BLaER1 (cell line): ENCODE data around the gene NT5C3B.
"Not testable (repeated sequence)": the region's sequence is repeated elsewhere in the genome, so short reads cannot be mapped to it uniquely, and the experiment has no call there.

Experiments used
- H3K27ac ChIP-seq: shearing (Covaris generic); formaldehyde crosslinking; 2 replicates; pipeline ENCODE4 v1.8.1; 2022
- H3K27me3 ChIP-seq: shearing (Covaris generic); formaldehyde crosslinking; 2 replicates; pipeline ENCODE4 v1.8.1; 2022
- H3K36me3 ChIP-seq: shearing (Covaris generic); formaldehyde crosslinking; 2 replicates; pipeline ENCODE4 v1.8.1; 2022
- H3K4me1 ChIP-seq: shearing (Covaris generic); formaldehyde crosslinking; 2 replicates; pipeline ENCODE4 v1.8.1; 2022
- H3K4me2 ChIP-seq: shearing (Covaris generic); formaldehyde crosslinking; 2 replicates; pipeline ENCODE4 v1.8.1; 2022
- H3K4me3 ChIP-seq: shearing (Covaris generic); formaldehyde crosslinking; 2 replicates; pipeline ENCODE4 v1.8.1; 2022
- H3K9ac ChIP-seq: shearing (Covaris generic); formaldehyde crosslinking; 2 replicates; pipeline ENCODE4 v1.8.1; 2022
- H3K9me3 ChIP-seq: shearing (Covaris generic); formaldehyde crosslinking; 2 replicates; pipeline ENCODE4 v1.8.1; 2022
- H4K20me1 ChIP-seq: shearing (Covaris generic); formaldehyde crosslinking; 2 replicates; pipeline ENCODE4 v1.8.1; 2022
- Cebpa-rat ChIP-seq: shearing (Covaris generic); IDR thresholded peaks from 2 replicates; pipeline ENCODE4 v1.8.1; 2022

Gene NT5C3B

GRCh38 chr17:41868568-41868967 is 32.5 kb upstream of the NT5C3B start:
- no peak overlapping the region for H3K4me2 ChIP-seq
- no peak overlapping the region for H3K27ac ChIP-seq
- no peaks in the 10 kb centered on the region for H3K27me3 ChIP-seq
- H3K9ac ChIP-seq: no peak overlapping the region
- H3K9me3 ChIP-seq: no peaks in the 10 kb centered on the region
- H4K20me1 ChIP-seq: peaks cover 19% of the 10 kb centered on the region
- peaks cover 70% of the 10 kb centered on the region for H3K36me3 ChIP-seq
- no peak overlapping the region for H3K4me3 ChIP-seq
- TF ChIP-seq Cebpa-rat: no peak
- peaks cover 7% of the 10 kb centered on the region for H3K4me1 ChIP-seq

- H3K9ac ChIP-seq: peak overlapping the region; percentile 94; the same call in 1 of the 2 replicates
These were observed 29.5 kb upstream of the NT5C3B start for GRCh38 chr17:41865596-41865893.

GRCh38 chr17:41864836-41865595 is 29.0 kb upstream of the NT5C3B start, which contains the start of gene KLHL11:
KLHL11 (minus strand) TSS chr17:41865423; CDS start chr17:41865370, 53 bp downstream.
- peaks cover 46% of the 10 kb centered on the region for H4K20me1 ChIP-seq
- peaks cover 34% of the 10 kb centered on the region for H3K36me3 ChIP-seq
- peaks cover 40% of the 10 kb centered on the region for H3K4me1 ChIP-seq
- no peaks in the 10 kb centered on the region for H3K27me3 ChIP-seq
- H3K9me3 ChIP-seq: no peaks in the 10 kb centered on the region
- H3K4me2 ChIP-seq: peak within 1 kb of the TSS; percentile 97
- peak within 1 kb of the TSS; percentile 94 for H3K9ac ChIP-seq
- peak within 1 kb of the TSS; percentile 85 for H3K4me3 ChIP-seq
- peak within 1 kb of the TSS; percentile 90 for H3K27ac ChIP-seq
- TF ChIP-seq Cebpa-rat: no peak

More at GRCh38 chr17:41865596-41865893, 29.5 kb upstream of the NT5C3B start:
- no peak for TF ChIP-seq Cebpa-rat
- Histone ChIP-seq H3K4me3 (peak overlapping the region; percentile 85), H3K4me1 (peaks cover 38% of the 10 kb centered on the region), H3K27me3 (no peaks in the 10 kb centered on the region), H3K9me3 (no peaks in the 10 kb centered on the region), H3K36me3 (peaks cover 39% of the 10 kb centered on the region), H4K20me1 (peaks cover 45% of the 10 kb centered on the region), H3K27ac (no peak overlapping the region), H3K4me2 (peak overlapping the region; percentile 76)

GRCh38 chr17:41864498-41864835 is 28.4 kb upstream of the NT5C3B start:
- peaks cover 29% of the 10 kb centered on the region for H3K36me3 ChIP-seq
- peak overlapping the region; percentile 90 for H3K27ac ChIP-seq
- H4K20me1 ChIP-seq: peaks cover 51% of the 10 kb centered on the region
- H3K27me3 ChIP-seq: no peaks in the 10 kb centered on the region
- peak overlapping the region; percentile 97 for H3K4me2 ChIP-seq
- no peak for TF ChIP-seq Cebpa-rat
- peaks cover 40% of the 10 kb centered on the region for H3K4me1 ChIP-seq
- H3K9ac ChIP-seq: peak overlapping the region; percentile 94
- peak overlapping the region; percentile 85 for H3K4me3 ChIP-seq
- H3K9me3 ChIP-seq: no peaks in the 10 kb centered on the region

DNA sequence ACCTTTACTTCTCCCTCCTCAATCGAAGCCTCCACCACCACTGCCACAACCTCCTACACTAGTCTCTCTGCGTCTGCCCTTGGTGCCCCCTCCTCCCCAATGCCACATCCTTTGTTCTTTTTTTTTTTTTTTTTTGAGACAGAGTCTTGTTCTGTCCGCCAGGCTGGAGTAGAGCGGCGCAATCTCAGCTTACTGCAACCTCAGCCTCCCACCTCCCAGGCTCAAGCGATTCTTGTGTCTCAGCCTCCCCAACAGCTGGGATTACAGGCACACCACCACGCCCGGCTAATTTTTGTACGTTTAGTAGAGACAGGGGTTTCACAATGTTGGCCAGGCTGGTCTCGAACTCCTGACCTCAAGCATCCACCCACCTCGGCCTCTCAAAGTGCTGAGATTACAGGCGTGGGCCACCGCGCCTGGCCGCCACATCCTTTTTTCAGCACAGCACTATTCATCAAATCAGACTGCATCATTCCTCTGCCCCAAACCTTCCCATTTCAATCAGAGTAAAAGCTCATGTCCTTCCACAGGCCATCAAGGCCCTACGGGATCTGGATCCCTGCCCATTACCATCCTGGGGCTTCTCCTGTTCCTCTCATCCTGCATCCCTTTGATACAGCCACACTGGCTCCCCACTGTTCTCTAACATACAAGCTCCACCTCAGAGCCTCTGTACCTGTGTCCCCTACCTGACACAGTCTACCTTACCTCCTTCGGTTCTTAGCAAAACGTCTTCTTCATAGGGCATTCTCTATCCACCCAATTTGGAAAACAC is 27.2 kb upstream of the NT5C3B start:
- Histone ChIP-seq H3K4me3 (peak overlapping the region; percentile 85), H4K20me1 (peaks cover 64% of the 10 kb centered on the region), H3K36me3 (peaks cover 17% of the 10 kb centered on the region), H3K4me1 (peaks cover 40% of the 10 kb centered on the region), H3K27ac (no peak overlapping the region), H3K27me3 (no peaks in the 10 kb centered on the region), H3K9me3 (no peaks in the 10 kb centered on the region), H3K4me2 (peak overlapping the region; percentile 97), H3K9ac (peak overlapping the region; percentile 94)
- TF ChIP-seq Cebpa-rat: no peak

DNA sequence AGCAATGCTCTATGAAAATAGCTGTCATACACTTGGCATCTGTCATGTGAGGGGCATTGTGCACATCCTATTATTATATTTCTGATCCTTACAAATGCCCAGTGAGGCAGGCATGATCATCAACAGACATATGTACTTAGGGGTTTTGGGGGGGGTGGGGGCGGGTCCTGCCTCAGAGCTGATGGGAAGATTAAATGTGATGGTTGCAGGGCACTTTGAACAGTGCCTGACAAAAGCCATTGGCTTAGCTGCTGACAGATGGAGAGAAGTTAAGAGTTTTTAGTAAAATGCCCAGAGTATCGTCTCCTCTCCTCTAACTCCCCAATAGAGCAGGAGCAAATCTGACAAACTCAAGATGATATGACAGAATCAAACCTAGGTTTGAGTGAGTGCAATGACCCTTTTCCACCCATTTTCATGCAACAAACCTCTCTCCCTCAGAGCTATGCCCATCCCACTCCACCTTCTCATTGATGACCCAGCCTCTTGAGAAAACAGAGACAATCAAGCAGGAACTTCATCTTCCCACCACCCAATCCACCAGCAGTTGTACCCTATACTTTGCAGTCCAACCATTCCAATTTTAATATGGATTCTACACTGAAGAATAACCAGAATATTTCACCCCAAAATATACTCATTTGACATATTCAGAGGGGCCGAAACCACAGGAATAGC is 24.4 kb upstream of the NT5C3B start:
- no peak overlapping the region for H3K27ac ChIP-seq
- peaks cover 15% of the 10 kb centered on the region for H3K36me3 ChIP-seq
- no peak for TF ChIP-seq Cebpa-rat
- H3K9me3 ChIP-seq: no peaks in the 10 kb centered on the region
- no peak overlapping the region for H3K4me3 ChIP-seq
- H3K9ac ChIP-seq: no peak overlapping the region
- H3K4me1 ChIP-seq: peaks cover 40% of the 10 kb centered on the region
- H3K27me3 ChIP-seq: no peaks in the 10 kb centered on the region
- no peak overlapping the region for H3K4me2 ChIP-seq
- H4K20me1 ChIP-seq: peaks cover 92% of the 10 kb centered on the region

- not testable (repeated sequence) for H3K9me3 ChIP-seq, H3K9ac ChIP-seq, H3K27me3 ChIP-seq, H3K27ac ChIP-seq, H3K4me3 ChIP-seq
- peaks cover 50% of the 10 kb centered on the region for H3K36me3 ChIP-seq
- peaks cover 94% of the 10 kb centered on the region for H4K20me1 ChIP-seq
- H3K4me1 ChIP-seq: peaks cover 38% of the 10 kb centered on the region
- H3K4me2 ChIP-seq: peak overlapping the region; percentile 49
These were observed 15.3 kb upstream of the NT5C3B start for GRCh38 chr17:41851382-41851781.

DNA sequence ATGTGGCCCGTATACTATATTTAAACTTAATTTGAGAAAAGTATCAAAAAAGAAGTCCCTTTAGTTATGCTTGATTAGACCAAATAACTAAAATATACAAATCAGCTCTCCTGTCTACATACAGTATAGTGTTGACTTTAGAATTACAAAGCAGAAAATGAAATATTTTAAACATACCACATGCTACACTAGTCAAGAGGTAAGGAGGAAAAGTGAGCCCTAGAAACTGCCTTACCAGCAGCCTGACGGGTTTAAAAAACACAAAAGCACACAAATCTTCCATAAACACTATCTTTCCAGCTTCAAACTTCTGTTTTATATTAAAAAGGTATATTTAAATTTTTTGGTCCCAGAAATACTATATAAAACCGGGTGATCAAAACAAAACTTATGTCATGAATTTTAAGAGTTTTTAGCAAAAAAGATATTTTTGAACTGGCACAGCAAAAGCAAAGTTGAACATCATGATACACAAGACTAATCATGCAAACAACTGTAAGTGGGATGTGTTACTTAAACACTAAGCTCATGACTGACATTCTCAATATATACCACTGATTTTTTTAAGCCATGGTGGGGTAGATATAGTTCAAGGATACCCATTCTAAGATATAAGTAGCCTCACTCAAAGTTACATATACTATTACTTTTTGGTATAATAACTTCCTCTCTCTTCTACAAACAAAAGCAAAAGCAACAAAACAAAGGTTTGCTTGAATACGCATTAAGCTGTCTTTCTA is 13.4 kb upstream of the NT5C3B start:
- no peak for TF ChIP-seq Cebpa-rat
- H3K4me2 ChIP-seq: peak overlapping the region; percentile 54

DNA sequence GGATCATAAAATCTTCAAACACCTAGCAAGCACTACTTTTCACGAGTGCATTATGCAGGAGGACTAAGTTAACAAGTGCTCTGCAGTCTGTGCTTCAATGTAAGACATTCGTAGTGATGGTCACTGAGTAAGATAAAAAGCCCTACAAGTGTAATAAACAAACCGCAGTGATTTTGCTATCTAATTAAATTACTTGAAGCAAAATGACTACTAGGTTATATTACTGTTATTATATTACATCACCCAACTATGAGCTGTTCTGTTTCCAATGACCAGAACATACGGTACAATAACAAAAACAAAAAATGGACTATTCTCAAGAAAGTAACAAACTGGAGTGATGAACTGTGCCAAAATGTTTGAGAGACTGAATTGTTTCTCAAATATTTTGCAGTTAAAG is 12.8 kb upstream of the NT5C3B start:
- Histone ChIP-seq H3K4me1 (peaks cover 38% of the 10 kb centered on the region), H3K4me3 (no peak overlapping the region), H4K20me1 (peaks cover 68% of the 10 kb centered on the region), H3K36me3 (peaks cover 29% of the 10 kb centered on the region), H3K9ac (no peak overlapping the region), H3K27ac (no peak overlapping the region), H3K27me3 (no peaks in the 10 kb centered on the region), H3K9me3 (no peaks in the 10 kb centered on the region), H3K4me2 (peak overlapping the region; percentile 54)
- TF ChIP-seq Cebpa-rat: no peak

More for the DNA sequence above, 13.4 kb upstream of the NT5C3B start:
- Histone ChIP-seq H3K9ac (no peak overlapping the region), H3K27ac (0 out of 2 replicates have a peak overlapping the region, but pooled peaks have one; percentile 5), H3K4me3 (no peak overlapping the region), H3K4me1 (peaks cover 38% of the 10 kb centered on the region), H3K9me3 (no peaks in the 10 kb centered on the region), H3K36me3 (peaks cover 35% of the 10 kb centered on the region), H3K27me3 (no peaks in the 10 kb centered on the region), H4K20me1 (peaks cover 75% of the 10 kb centered on the region)
